Erythroblast (primary cell): ENCODE results near the gene DNAI1.

Experiments used
- GATA1 ChIP-seq: IDR thresholded peaks from 2 replicates; pipeline ENCODE4 v1.6.1; 2011; ENCODE audit warnings: low read depth, mild to moderate bottlenecking, control low read depth, low read length, moderate library complexity
- POLR2A ChIP-seq: IDR thresholded peaks from 2 replicates; pipeline ENCODE4 v1.6.1; 2011; ENCODE audit warnings: mild to moderate bottlenecking, low read length

DNA sequence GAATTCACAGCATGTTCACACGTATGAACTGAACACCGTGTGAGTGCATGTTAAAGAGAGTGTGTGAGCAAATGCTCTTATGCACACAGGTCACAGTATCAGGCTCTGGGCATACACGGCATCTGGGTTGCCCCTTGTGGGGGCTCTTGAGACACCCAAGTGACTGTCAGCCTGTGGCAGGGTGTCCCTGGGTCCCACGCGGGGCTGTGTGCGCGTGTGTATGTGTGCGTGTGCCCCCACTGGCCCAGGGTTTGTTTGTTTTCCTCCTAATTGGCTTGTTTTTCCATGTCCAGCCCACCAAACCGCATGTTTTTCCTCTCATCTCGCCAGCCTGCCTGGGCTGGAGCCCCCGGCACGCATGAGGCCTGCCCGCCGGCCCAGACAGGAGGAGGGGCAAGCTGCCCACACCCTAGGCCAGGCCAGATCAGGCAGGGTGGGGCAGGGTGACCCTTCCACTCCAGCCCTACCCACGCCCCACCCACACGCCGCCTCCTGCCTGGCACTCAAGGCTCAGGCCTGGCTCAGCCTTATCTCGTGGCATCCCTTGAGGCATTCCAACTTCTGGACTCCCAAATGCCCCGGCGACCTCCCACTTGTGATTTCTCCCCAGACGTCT lies 102.1 kb downstream of the DNAI1 start:
- no peak for TF ChIP-seq POLR2A
- no peak for TF ChIP-seq GATA1
